Testis (tissue), 3 donors: ENCODE data around the gene MAP3K4. TPM values are rescaled to one million over a fixed set of nuclear protein-coding genes. Genes with fewer than 3 reads are reported as not detected.

ENCODE experiments used
- DNase-seq: peaks from one replicate; pipeline ENCODE4 v3.0.0-alpha.2; 2019
- H3K27ac ChIP-seq, 2 donors: fragments of 200-600 bp; sonication (generic); one replicate each; pipeline ENCODE4 v1.5.1; 2019
- H3K27me3 ChIP-seq: fragments of 200-600 bp; sonication (generic); one replicate; pipeline ENCODE4 v1.5.1; 2019
- H3K36me3 ChIP-seq: fragments of 200-600 bp; sonication (generic); one replicate; pipeline ENCODE4 v1.5.1; 2017; ENCODE audit warnings: low read depth; ENCODE audit errors: missing control alignments
- H3K4me1 ChIP-seq: fragments of 200-600 bp; sonication (generic); one replicate; pipeline ENCODE4 v1.5.1; 2019
- H3K4me3 ChIP-seq, 2 donors: fragments of 200-600 bp; sonication (generic); one replicate each; pipeline ENCODE4 v1.5.1; 2017 to 2019
- H3K9me3 ChIP-seq: fragments of 200-600 bp; sonication (generic); one replicate; pipeline ENCODE4 v1.5.1; 2017
- CTCF ChIP-seq, 3 experiments: fragments of 450-650 bp in 2 of 3; fragments of 200-600 bp in 1 of 3; sonication (generic) in 1 of 3; IDR thresholded peaks; one replicate each; pipeline ENCODE4 v1.5.1; 2016 to 2019; ENCODE audit warnings: antibody characterized with exemption in 3 of 3, mild to moderate bottlenecking in 2 of 3, moderate library complexity in 1 of 3
- POLR2A ChIP-seq: fragments of 450-650 bp; IDR thresholded peaks from one replicate; pipeline ENCODE4 v1.6.1; 2017; ENCODE audit warnings: antibody characterized with exemption, mild to moderate bottlenecking, moderate library complexity
- WGBS, 2 donors: methylation state at CpG; one replicate each; pipeline ENCODE4 v1.1.5; 2018; 5-methylcytosine and 5-hydroxymethylcytosine counted together
- intact Hi-C: fragments of 100-400 bp; cut with DNase I; formaldehyde crosslinking; loops from one replicate; pipeline ENCODE4 v1.15.1; 2023; ENCODE audit warnings: low total_unique reads
- polyA plus RNA-seq: library from polyadenylated mRNA; stranded (reverse); fragments of 350-450 nt; fragmentation: Illumina TruSeq; extraction: RNeasy Lipid Tissue Mini Kit (QIAGEN cat#74804); gene quantifications from one replicate; pipeline ENCODE4 v1.2.3, GENCODE V29; 2014; ENCODE audit warnings: low read depth, low replicate concordance; ENCODE audit not compliant: insufficient read depth
- total RNA-seq, 2 donors: library from RNA; depleted of rRNA; stranded (reverse); fragments of >200 nt; gene quantifications; one replicate each; pipeline ENCODE4 v1.2.3, GENCODE V29; 2016

The MAP3K4 gene
- total and polyA plus RNA-seq, 3 donors from 2014 or later: 45.0 to 77.7 (median 65.4) TPM

GRCh38 chr6:161057103-161058091, 65.8 kb downstream of the MAP3K4 start:
- WGBS, 2 donors: 75 to 90% methylated on average over 11 of the region's 11 CpGs
- H3K27me3 ChIP-seq: no peaks in the 10 kb centered on the region
- DNase-seq: no peak
- no peak for TF ChIP-seq CTCF (IDR thresholded peaks at IDR 0.05)
- no peaks in the 10 kb centered on the region for H3K9me3 ChIP-seq
- no peaks in the 10 kb centered on the region for H3K36me3 ChIP-seq
- H3K4me1 ChIP-seq: no peaks in the 10 kb centered on the region
- H3K4me3 ChIP-seq: no peak overlapping the region
- intact Hi-C loops: no loop called here
- H3K27ac ChIP-seq: no peak overlapping the region

GRCh38 chr6:161058741-161059140, 67.2 kb downstream of the MAP3K4 start:
- H3K4me3 ChIP-seq: no peak overlapping the region
- no peak for TF ChIP-seq POLR2A
- no peak for TF ChIP-seq CTCF (IDR thresholded peaks at IDR 0.05)
- H3K4me1 ChIP-seq: no peaks in the 10 kb centered on the region
- H3K36me3 ChIP-seq: no peaks in the 10 kb centered on the region
- 85 to 87% methylated on average over 1 of the region's 1 CpG for whole genome bisulfite sequencing, 2 donors
- no peak overlapping the region for H3K27ac ChIP-seq
- intact Hi-C loops: no loop called here
- no peaks in the 10 kb centered on the region for H3K27me3 ChIP-seq
- no peak for DNase-seq
- H3K9me3 ChIP-seq: no peaks in the 10 kb centered on the region

GRCh38 chr6:161061576-161061975, 70.0 kb downstream of the MAP3K4 start:
- Histone ChIP-seq H3K36me3 (no peaks in the 10 kb centered on the region), H3K4me3 (no peak overlapping the region), H3K9me3 (no peaks in the 10 kb centered on the region), H3K4me1 (no peaks in the 10 kb centered on the region), H3K27ac (no peak overlapping the region), H3K27me3 (no peaks in the 10 kb centered on the region)
- TF ChIP-seq POLR2A: no peak
- TF ChIP-seq CTCF (IDR thresholded peaks at IDR 0.05): no peak
- 96 to 99% methylated on average over 3 of the region's 3 CpGs for WGBS, 2 donors
- no peak for DNase-seq
- intact Hi-C loops: no loop called here

- H3K36me3 ChIP-seq: no peaks in the 10 kb centered on the region
- TF ChIP-seq CTCF (IDR thresholded peaks at IDR 0.05) (no peak), POLR2A (no peak)
- H3K4me3 ChIP-seq: no peak overlapping the region
- H3K27ac ChIP-seq: no peak overlapping the region
- 88 to 100% methylated on average over 1 of the region's 1 CpG for WGBS, 2 donors
- intact Hi-C loops: no loop called here
- no peaks in the 10 kb centered on the region for H3K9me3 ChIP-seq
- no peaks in the 10 kb centered on the region for H3K4me1 ChIP-seq
- DNase-seq: no peak
- H3K27me3 ChIP-seq: no peaks in the 10 kb centered on the region
Observed at GRCh38 chr6:161064915-161065314, 73.3 kb downstream of the MAP3K4 start.
